Measurements from ENCODE around the gene MYH7B. TPM values are rescaled to one million over a fixed set of nuclear protein-coding genes. Genes with fewer than 3 reads are reported as not detected.

MYH7B gene
- total and polyA plus RNA-seq, 3 donors from 2014 or later: 21.8 to 30.2 (median 24.3) TPM

DNA sequence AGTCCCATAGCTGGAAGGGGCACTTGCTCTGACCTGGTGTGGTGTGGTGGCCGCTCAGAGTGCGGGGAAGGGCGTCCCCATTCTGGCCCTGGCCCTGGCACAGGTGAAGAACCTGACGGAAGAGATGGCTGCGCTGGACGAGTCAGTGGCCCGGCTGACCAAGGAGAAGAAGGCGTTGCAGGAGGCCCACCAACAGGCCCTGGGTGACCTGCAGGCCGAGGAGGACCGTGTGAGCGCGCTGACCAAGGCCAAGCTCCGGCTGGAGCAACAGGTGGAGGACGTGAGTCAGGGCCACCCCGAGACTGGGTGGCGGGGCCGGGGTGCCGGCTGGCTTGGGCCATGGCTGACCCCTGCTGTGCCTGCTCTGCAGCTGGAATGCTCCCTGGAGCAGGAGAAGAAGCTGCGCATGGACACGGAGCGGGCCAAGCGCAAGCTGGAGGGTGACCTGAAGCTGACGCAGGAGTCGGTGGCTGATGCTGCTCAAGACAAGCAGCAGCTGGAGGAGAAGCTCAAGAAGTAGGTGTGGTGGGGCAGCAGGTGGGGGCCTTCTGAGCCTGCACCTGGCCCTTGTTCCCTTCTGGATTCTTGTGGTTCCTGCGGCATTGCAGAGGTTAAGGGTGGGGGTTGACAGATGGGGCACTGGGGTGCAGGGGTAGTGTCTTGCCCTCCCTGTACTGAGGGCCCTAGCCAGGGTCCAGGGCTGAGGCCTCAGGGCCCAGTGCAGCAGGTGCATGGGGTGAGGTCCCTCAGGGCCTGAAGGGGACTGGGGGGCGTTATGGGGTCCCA is 40.8 kb downstream of the MYH7B start:
- Histone ChIP-seq H3K27ac (no peak overlapping the region), H3K4me1 (no peaks in the 10 kb centered on the region), H3K27me3 (no peaks in the 10 kb centered on the region), H3K9me3 (no peaks in the 10 kb centered on the region), H3K36me3 (ENCODE audit: low read depth, missing control alignments) (no peaks in the 10 kb centered on the region), H3K4me3 (no peak overlapping the region)
- TF ChIP-seq, protein P1, sequence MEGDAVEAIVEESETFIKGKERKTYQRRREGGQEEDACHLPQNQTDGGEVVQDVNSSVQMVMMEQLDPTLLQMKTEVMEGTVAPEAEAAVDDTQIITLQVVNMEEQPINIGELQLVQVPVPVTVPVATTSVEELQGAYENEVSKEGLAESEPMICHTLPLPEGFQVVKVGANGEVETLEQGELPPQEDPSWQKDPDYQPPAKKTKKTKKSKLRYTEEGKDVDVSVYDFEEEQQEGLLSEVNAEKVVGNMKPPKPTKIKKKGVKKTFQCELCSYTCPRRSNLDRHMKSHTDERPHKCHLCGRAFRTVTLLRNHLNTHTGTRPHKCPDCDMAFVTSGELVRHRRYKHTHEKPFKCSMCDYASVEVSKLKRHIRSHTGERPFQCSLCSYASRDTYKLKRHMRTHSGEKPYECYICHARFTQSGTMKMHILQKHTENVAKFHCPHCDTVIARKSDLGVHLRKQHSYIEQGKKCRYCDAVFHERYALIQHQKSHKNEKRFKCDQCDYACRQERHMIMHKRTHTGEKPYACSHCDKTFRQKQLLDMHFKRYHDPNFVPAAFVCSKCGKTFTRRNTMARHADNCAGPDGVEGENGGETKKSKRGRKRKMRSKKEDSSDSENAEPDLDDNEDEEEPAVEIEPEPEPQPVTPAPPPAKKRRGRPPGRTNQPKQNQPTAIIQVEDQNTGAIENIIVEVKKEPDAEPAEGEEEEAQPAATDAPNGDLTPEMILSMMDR (IDR thresholded peaks at IDR 0.05): no peak
- no peak for TF ChIP-seq POLR2A (IDR thresholded peaks at IDR 0.05)
- intact Hi-C loops (cut with DNase I; ENCODE audit: low total_unique reads): no loop called here
- no peak for DNase-seq
- 91 to 100% methylated on average over 6 to 26 of the region's 26 CpGs for whole genome bisulfite sequencing, 2 donors

DNA sequence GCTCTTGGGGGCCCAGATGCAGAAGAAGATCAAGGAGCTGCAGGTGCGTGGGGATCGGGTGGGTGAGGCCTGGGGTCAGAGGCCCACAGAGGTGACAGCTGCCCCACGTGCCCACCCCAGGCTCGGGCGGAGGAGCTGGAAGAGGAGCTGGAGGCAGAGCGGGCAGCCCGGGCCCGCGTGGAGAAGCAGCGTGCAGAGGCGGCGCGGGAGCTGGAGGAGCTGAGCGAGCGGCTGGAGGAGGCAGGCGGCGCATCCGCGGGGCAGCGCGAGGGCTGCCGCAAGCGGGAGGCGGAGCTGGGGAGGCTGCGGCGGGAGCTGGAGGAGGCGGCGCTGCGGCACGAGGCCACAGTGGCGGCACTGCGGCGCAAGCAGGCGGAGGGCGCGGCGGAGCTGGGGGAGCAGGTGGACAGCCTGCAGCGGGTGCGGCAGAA is 41.5 kb downstream of the MYH7B start:
- Histone ChIP-seq H3K9me3 (no peaks in the 10 kb centered on the region), H3K4me3 (no peak overlapping the region), H3K27ac (no peak overlapping the region), H3K4me1 (no peaks in the 10 kb centered on the region), H3K36me3 (ENCODE audit: low read depth, missing control alignments) (no peaks in the 10 kb centered on the region), H3K27me3 (no peaks in the 10 kb centered on the region)
- TF ChIP-seq POLR2A (IDR thresholded peaks at IDR 0.05): no peak
- TF ChIP-seq, protein P1 (IDR thresholded peaks at IDR 0.05): no peak
- intact Hi-C loops (cut with DNase I; ENCODE audit: low total_unique reads): no loop called here
- WGBS, 2 donors: 29 to 58% methylated on average over 21 to 30 of the region's 39 CpGs
- DNase-seq: peak; percentile 64

DNA sequence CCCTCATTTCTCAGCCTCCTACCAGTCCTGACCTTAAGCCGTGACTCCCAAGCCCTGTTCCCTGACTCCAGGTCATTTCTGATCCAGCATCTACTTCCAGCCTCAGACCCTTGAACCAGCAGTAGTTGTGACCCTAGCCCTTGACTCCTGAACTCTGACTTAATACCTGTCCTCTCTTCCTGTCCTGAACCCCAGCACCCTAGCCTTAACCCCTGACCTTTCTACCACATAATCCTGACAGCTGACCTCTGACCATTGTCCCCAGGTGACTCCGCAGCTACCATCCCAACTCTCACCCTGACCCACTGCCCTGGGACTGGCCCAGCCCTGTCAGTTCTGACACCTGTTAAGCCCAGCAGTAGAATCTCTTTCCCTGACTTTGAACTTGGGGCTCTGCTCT is 42.1 kb downstream of the MYH7B start:
- intact Hi-C loops (cut with DNase I; ENCODE audit: low total_unique reads): no loop called here
- H3K4me3 ChIP-seq: no peak overlapping the region
- no peaks in the 10 kb centered on the region for H3K36me3 ChIP-seq (ENCODE audit: low read depth, missing control alignments)
- H3K9me3 ChIP-seq: no peaks in the 10 kb centered on the region
- H3K27ac ChIP-seq: no peak overlapping the region
- no peak for DNase-seq
- 89 to 91% methylated on average over 2 of the region's 2 CpGs for WGBS, 2 donors
- TF ChIP-seq, protein P1 (IDR thresholded peaks at IDR 0.05): no peak
- TF ChIP-seq POLR2A (IDR thresholded peaks at IDR 0.05): no peak
- no peaks in the 10 kb centered on the region for H3K27me3 ChIP-seq
- no peaks in the 10 kb centered on the region for H3K4me1 ChIP-seq

DNA sequence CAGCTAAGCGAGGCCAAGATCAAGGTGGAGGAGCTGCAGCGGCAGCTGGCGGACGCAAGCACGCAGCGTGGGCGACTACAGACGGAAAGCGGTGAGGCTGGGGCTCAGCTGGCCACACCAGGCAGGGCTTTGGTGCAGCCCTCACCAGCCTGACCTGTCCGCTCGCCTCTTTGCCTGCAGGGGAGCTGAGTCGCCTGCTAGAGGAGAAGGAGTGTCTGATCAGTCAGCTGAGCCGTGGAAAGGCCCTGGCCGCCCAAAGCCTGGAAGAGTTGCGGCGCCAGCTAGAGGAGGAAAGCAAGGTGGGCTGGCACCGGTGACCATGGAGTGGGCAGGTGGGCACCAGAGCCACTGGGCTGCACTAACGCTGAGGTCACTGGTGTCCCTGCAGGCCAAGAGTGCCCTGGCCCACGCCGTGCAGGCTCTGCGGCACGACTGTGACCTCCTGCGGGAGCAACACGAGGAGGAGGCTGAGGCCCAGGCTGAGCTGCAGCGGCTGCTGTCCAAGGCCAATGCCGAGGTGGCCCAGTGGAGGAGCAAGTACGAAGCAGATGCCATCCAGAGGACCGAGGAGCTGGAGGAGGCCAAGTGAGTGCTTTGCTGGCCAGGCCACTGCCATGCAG is 42.8 kb downstream of the MYH7B start:
- intact Hi-C loops (cut with DNase I; ENCODE audit: low total_unique reads): no loop called here
- TF ChIP-seq POLR2A (IDR thresholded peaks at IDR 0.05): no peak
- TF ChIP-seq, protein P1 (IDR thresholded peaks at IDR 0.05): no peak
- no peaks in the 10 kb centered on the region for H3K36me3 ChIP-seq (ENCODE audit: low read depth, missing control alignments)
- H3K27me3 ChIP-seq: no peaks in the 10 kb centered on the region
- H3K4me1 ChIP-seq: no peaks in the 10 kb centered on the region
- H3K27ac ChIP-seq: no peak overlapping the region
- no peaks in the 10 kb centered on the region for H3K9me3 ChIP-seq
- 89% methylated on average over 28 of the region's 28 CpGs; no CpG with 5 or more reads in 1 of the 2 donors for whole genome bisulfite sequencing, 2 donors
- no peak overlapping the region for H3K4me3 ChIP-seq
- DNase-seq: peak; percentile 49

Measured in testis (tissue), 3 donors.